ENCODE measurements around the gene OPCML. TPM values are rescaled to one million over a fixed set of nuclear protein-coding genes. Genes with fewer than 3 reads are reported as not detected.

OPCML gene
- total RNA-seq = under 0.01 TPM in 1 of 2 replicates, not detected in the other

DNA sequence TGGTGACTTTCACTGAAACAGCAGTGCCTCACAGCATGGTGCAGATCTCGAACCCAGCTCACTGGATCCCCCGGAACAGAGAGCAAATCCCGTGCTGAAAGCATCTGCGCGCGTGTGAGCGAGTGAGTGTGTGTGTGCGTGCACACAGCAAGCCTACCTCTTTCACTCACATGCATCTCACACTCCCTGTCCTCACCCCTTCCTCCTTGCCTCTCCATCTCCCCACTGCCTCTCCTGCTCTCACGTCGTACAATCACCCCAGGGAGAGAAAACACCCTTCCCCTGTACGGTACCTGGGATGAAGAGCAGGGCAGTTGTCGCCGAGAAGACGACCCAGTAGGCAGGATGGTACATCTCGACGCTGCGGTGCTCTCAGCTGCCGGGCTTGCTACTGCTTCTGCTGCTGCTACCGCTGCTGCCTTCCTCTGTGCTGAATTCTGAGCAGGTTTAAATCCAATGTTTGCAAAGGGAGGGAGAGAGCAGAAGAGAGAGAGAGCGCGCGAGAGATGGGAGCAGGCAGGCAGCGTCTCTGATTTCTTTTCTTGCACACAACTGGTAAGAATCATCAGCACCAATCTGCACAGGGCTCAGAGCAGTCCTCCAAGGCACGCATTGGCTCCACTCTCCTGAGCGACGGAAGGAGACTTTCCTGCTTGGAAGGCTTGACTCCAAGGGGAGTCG, at the start of gene OPCML:
Gene OPCML, minus strand, starts transcription at position 531 of the 681 bp plus-strand sequence.
- TF ChIP-seq, protein P1, sequence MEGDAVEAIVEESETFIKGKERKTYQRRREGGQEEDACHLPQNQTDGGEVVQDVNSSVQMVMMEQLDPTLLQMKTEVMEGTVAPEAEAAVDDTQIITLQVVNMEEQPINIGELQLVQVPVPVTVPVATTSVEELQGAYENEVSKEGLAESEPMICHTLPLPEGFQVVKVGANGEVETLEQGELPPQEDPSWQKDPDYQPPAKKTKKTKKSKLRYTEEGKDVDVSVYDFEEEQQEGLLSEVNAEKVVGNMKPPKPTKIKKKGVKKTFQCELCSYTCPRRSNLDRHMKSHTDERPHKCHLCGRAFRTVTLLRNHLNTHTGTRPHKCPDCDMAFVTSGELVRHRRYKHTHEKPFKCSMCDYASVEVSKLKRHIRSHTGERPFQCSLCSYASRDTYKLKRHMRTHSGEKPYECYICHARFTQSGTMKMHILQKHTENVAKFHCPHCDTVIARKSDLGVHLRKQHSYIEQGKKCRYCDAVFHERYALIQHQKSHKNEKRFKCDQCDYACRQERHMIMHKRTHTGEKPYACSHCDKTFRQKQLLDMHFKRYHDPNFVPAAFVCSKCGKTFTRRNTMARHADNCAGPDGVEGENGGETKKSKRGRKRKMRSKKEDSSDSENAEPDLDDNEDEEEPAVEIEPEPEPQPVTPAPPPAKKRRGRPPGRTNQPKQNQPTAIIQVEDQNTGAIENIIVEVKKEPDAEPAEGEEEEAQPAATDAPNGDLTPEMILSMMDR (IDR thresholded peaks at IDR 0.05; ENCODE audit: insufficient read depth, low read depth, low read length) = no peak
- no peak for DNase-seq (ENCODE audit: low read depth)

DNA sequence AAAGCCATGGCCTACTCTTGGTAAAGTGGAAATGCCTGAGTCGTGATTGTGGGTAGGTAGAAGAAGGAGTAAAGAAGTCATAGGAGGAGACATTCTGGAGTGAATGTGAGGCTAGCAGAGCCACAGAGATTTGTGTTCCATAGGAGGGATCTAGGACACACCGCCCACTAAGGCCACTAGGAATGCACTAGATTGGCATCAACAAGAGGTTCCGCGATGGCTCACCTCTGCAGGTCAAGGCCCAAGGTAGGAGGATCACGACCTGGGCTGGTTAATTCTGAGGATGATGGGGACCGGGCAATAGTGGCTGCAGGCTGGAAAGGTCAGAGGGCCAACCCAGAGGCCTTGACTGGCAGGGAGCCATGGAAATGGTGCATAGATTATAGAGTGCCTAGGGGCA, 48.8 kb upstream of the OPCML start:
- H3K4me3 ChIP-seq (ENCODE audit: low read depth, low read length) = no peak overlapping the region
- TF ChIP-seq, protein P1 (IDR thresholded peaks at IDR 0.05; ENCODE audit: insufficient read depth, low read depth, low read length) = no peak
- no peak for DNase-seq (ENCODE audit: low read depth)

More for the DNA sequence above, at the start of gene OPCML:
- H3K4me3 ChIP-seq (ENCODE audit: low read depth, low read length) = no peak within 1 kb of the TSS

DNA sequence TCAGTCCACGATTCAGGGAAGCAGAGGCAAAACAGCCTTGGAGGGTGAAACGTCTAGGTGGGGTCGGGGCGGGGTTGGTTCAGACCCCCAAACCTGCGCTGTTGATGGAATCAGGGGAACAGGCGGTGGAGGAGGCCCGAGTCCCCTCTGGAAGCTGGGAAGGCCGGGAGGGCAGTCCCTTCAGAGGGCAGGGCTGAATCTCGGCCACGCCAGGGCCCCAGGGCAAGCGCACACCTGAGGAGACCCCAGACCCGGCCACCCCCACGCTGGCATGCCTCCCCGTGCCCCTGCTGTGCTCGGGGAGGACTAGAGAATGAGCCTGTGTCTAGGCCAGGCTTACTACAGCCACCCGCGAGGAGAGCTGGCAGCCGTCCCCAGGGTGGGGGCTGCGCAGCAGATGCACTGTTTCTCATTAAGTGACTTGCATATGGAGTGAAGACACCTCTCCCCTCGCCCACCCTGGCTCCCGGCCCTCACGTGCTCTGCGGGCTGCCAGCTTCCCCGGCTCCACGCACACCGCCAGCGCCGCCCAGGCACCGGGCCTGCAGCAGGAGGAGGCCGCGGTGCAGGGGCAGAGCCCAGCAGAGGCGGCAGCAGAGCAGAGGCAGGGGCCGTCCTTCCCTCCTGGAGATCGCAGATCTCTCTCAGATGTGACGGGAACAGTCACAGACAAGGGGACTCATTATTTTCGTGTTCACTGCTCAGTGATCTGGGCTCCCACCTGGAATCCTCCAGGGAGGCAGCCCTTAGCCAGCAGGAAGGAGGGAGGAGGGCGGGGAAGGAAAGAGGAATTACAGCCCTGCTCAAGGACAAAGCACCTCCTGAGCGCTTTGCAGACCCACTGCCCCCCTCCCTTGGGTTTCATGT, 47.1 kb upstream of the OPCML start:
- no peak overlapping the region for H3K4me3 ChIP-seq (ENCODE audit: low read depth, low read length)
- TF ChIP-seq, protein P1 (IDR thresholded peaks at IDR 0.05; ENCODE audit: insufficient read depth, low read depth, low read length) = no peak

DNA sequence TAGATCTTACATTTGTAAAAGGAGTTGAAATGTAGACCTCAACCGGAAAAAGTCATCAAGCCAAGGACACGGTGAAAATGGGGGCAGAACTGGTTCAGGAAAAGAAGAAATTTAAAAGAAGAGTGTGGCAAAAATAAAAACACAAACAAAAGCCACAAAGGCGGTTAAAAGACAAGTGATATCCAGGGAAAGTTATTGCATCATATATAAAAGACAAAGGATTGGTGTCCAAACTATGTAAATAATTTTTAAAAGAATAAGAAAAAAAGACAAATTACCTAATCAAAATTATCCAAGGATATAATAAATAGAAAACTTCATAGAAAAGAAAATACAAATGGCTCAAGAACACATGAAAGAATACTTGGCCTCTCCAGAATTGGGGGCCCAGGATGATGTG, 45.1 kb upstream of the OPCML start:
- TF ChIP-seq, protein P1 (IDR thresholded peaks at IDR 0.05; ENCODE audit: insufficient read depth, low read depth, low read length) = no peak
- DNase-seq (ENCODE audit: low read depth) = no peak
- no peak overlapping the region for H3K4me3 ChIP-seq (ENCODE audit: low read depth, low read length)

More for the DNA sequence above, 47.1 kb upstream of the OPCML start:
- no peak for DNase-seq (ENCODE audit: low read depth)

DNA sequence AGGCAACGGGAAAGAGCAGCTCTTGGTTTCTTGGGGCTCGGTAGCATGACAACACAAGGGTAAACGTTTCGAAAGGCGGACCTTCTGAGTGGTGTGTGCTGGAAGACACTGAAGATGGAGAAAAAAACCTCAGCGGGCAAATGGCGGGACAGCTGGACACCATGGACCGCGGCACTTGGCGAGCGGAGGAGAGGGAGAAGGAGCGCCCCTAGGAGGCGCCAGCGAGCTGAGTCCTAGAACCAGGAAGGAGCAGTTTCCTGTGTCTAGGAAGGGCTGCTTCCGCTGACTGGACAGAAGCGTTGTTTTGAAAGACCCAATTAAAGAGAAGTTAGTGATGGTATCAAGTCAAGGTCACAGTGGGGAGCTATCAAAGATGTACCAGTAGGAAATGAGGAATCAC, 44.0 kb upstream of the OPCML start:
- DNase-seq (ENCODE audit: low read depth) = no peak
- TF ChIP-seq, protein P1 (IDR thresholded peaks at IDR 0.05; ENCODE audit: insufficient read depth, low read depth, low read length) = no peak
- no peak overlapping the region for H3K4me3 ChIP-seq (ENCODE audit: low read depth, low read length)

DNA sequence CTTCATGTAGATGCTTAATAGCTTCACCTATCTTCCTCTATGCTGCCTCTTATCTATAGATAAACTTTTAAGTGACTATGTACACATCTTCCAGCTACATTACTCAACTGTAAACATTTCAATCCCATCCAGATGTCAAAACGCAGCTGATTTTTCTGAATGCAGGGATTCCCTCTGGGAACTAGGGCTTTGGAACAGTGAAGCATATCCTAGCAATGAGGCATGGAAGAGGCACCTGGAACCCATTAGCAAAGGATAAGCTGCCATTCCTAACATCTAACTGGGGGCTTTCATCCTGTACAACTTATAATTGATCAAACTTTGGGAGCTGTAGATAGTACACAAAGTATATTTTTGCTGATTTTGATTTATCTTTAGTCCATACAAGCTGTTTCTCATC, 40.8 kb upstream of the OPCML start:
- TF ChIP-seq, protein P1 (IDR thresholded peaks at IDR 0.05; ENCODE audit: insufficient read depth, low read depth, low read length) = no peak
- H3K4me3 ChIP-seq (ENCODE audit: low read depth, low read length) = no peak overlapping the region
- no peak for DNase-seq (ENCODE audit: low read depth)
